Body of pancreas (tissue), 4 donors: ENCODE measurements around the gene ADAMTS16. TPM values are rescaled to one million over a fixed set of nuclear protein-coding genes. Genes with fewer than 3 reads are reported as not detected.

Source experiments
- ATAC-seq: fragments of 150-250 bp; one replicate; pipeline ENCODE4 v1.9.1; 2016
- DNase-seq, 4 donors: peaks; one replicate each; pipeline ENCODE4 v3.0.0-alpha.2; 2019
- H3K27ac ChIP-seq, 4 donors: fragments of 200-600 bp; sonication (generic); 1 replicate in 3 of 4; 2 replicates in 1 of 4; pipeline versions ENCODE4 v1.5.1 to v1.6.1; 2016 to 2019; ENCODE audit warnings: mild to moderate bottlenecking in 1 of 4, mixed read lengths in 1 of 4, moderate library complexity in 1 of 4
- H3K27me3 ChIP-seq, 2 donors: fragments of 200-600 bp; sonication (generic); one replicate each; pipeline ENCODE4 v1.6.0; 2016; ENCODE audit warnings: mild to moderate bottlenecking in 1 of 2
- H3K36me3 ChIP-seq, 2 donors: fragments of 200-600 bp; sonication (generic); replicated peaks in 1 of 2; 2 replicates each; pipeline ENCODE4 v1.5.1; 2016; ENCODE audit warnings: low read depth in 2 of 2; ENCODE audit not compliant: insufficient read depth in 1 of 2
- H3K4me1 ChIP-seq: fragments of 200-600 bp; sonication (generic); one replicate; pipeline ENCODE4 v1.6.0; 2016
- H3K4me3 ChIP-seq, 2 donors: fragments of 200-600 bp; sonication (generic); 1 replicate in 1 of 2; 2 replicates in 1 of 2; pipeline ENCODE4 v1.5.1; 2016 to 2019
- H3K9me3 ChIP-seq, 3 donors: fragments of 200-600 bp; sonication (generic); 1 replicate in 2 of 3; 2 replicates in 1 of 3; pipeline ENCODE4 v1.5.1; 2016
- POLR2A ChIP-seq, 3 donors: fragments of 450-650 bp; IDR thresholded peaks; one replicate each; pipeline ENCODE4 v1.6.1; 2016; ENCODE audit warnings: antibody characterized with exemption in 3 of 3, mild to moderate bottlenecking in 2 of 3
- WGBS, 2 donors: methylation state at CpG; one replicate each; pipeline ENCODE4 v1.1.5; 2017; 5-methylcytosine and 5-hydroxymethylcytosine counted together
- intact Hi-C: fragments of 100-400 bp; cut with DNase I; formaldehyde crosslinking; loops from one replicate; pipeline ENCODE4 v1.15.1; 2023
- total RNA-seq, 2 donors: library from RNA; depleted of rRNA; stranded (reverse); fragments of >200 nt; gene quantifications; one replicate each; pipeline ENCODE4 v1.1.0, GENCODE V29; 2016
- TF ChIP-seq, protein P1 (sequence below), 7 experiments: fragments of 450-650 bp in 4 of 7; fragments of 200-600 bp in 3 of 7; sonication (generic) in 3 of 7; IDR thresholded peaks; one replicate each; pipeline ENCODE4 v1.5.1; 2016 to 2019; ENCODE audit warnings: antibody characterized with exemption in 7 of 7

The ADAMTS16 gene
- total RNA-seq, 2 donors from 2014 or later: 1.8 to 5.6 TPM

DNA sequence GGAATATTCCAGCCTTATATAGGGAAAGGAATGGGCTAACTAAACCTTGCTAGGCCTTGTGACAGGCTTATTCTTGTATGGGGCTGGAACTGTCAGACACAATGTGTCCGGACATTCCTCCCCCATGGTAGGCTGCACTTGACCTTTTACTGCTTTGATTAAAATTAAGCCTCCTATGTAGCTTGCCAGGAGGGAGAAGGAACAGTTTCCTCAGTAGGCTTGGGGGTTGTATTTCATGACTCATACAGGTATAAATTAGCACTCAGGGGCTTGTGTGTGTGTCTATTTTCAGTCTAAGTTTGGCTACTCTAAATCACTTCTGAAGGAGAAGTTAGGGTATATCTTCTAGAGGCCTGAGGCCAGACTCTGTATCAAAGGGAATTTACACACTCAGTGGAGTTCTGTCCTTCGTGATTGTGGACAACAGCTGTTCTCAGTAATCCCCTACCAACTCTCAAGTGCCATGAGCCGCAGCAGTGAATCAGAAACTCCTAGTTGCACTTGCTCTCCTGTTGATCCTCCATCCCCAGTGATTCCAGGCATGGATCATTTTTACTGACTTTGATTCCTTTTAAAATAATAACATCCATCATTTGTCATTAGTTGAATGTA is 16.4 kb downstream of the ADAMTS16 start:
- H3K4me3 ChIP-seq: no peak overlapping the region
- DNase-seq (no peak), ATAC-seq (no peak)
- intact Hi-C loops: no loop called here
- no peak overlapping the region for H3K27ac ChIP-seq
- TF ChIP-seq POLR2A (IDR thresholded peaks at IDR 0.05): no peak
- TF ChIP-seq, protein P1, sequence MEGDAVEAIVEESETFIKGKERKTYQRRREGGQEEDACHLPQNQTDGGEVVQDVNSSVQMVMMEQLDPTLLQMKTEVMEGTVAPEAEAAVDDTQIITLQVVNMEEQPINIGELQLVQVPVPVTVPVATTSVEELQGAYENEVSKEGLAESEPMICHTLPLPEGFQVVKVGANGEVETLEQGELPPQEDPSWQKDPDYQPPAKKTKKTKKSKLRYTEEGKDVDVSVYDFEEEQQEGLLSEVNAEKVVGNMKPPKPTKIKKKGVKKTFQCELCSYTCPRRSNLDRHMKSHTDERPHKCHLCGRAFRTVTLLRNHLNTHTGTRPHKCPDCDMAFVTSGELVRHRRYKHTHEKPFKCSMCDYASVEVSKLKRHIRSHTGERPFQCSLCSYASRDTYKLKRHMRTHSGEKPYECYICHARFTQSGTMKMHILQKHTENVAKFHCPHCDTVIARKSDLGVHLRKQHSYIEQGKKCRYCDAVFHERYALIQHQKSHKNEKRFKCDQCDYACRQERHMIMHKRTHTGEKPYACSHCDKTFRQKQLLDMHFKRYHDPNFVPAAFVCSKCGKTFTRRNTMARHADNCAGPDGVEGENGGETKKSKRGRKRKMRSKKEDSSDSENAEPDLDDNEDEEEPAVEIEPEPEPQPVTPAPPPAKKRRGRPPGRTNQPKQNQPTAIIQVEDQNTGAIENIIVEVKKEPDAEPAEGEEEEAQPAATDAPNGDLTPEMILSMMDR (IDR thresholded peaks at IDR 0.05): no peak
- peaks cover 9% of the 10 kb centered on the region for H3K4me1 ChIP-seq
- no peaks in the 10 kb centered on the region for H3K27me3 ChIP-seq
- WGBS, 2 donors: 64 to 73% methylated on average over 3 of the region's 3 CpGs
- no peaks in the 10 kb centered on the region for H3K36me3 ChIP-seq
- H3K9me3 ChIP-seq: no peaks in the 10 kb centered on the region

DNA sequence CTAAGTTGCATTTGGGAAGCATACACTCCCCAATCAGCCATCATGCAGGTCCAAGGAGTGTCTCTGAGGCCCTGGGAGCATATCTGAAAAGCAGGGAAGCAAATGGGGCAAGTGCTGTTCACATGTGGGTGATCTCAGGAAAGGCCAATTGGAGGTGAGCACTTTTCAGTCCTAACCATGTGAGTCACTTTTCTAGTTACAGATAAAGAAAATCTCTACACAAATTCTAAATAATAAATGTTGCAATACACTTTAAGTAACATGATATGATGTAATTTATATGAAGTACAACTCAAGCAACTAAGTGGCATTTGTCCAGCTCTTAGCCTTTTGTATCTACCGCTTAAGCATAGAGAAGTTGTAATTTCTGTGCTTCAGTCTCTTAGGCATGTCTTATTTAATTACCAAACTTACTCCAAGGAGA is 18.4 kb downstream of the ADAMTS16 start:
- TF ChIP-seq, protein P1 (IDR thresholded peaks at IDR 0.05): no peak
- TF ChIP-seq POLR2A (IDR thresholded peaks at IDR 0.05): no peak
- H3K4me3 ChIP-seq: no peak overlapping the region
- intact Hi-C loops: no loop called here
- H3K9me3 ChIP-seq: no peaks in the 10 kb centered on the region
- H3K4me1 ChIP-seq: peaks cover 9% of the 10 kb centered on the region
- no peak overlapping the region for H3K27ac ChIP-seq
- 86 to 96% methylated on average over 1 of the region's 1 CpG for WGBS, 2 donors
- no peaks in the 10 kb centered on the region for H3K36me3 ChIP-seq
- ATAC-seq: no peak
- DNase-seq: no peak
- no peaks in the 10 kb centered on the region for H3K27me3 ChIP-seq

DNA sequence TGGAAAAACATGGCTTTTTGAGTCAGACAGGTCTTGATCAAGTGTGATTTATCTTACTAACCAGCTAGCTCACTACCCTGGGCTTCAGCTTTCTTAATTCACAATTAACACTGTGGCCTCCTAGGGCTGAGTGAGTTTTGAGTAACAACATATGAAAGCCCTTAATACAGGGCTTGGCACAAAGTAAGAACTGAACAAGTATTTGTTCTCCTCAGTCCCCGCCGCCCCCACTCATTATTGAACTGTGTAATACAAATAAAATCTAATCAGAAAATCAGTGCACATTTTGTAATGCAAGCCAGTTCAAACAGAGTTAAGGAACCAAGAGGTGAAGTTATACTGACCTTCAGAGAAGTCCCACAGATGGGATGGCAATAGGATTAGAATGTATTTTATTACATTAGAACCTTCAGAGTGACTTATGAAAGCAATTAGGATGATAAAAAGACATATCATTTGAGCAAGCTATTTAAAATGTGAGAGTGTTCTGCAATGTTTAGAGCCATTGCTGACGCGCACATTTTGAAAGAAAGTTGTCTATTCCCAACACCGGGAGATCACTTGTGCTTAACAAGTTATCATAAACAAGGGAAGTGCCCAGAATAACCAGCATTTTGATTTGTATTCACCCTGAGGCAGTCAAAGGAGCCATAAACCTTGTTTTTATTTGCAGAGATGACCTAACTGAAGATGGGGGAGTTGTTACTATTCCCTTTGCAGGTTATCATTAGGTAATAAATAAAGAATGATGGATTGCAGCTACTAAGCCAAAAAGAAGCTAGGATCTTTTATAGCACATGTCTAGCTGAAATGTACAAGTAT is 19.4 kb downstream of the ADAMTS16 start:
- ATAC-seq (no peak), DNase-seq (peak in 1 of 4 donors; percentile 26)
- Histone ChIP-seq H3K9me3 (no peaks in the 10 kb centered on the region), H3K27me3 (no peaks in the 10 kb centered on the region), H3K4me1 (peaks cover 9% of the 10 kb centered on the region), H3K27ac (no peak overlapping the region), H3K4me3 (no peak overlapping the region), H3K36me3 (no peaks in the 10 kb centered on the region)
- intact Hi-C loops: no loop called here
- WGBS, 2 donors: 22% methylated on average over 5 of the region's 5 CpGs
- TF ChIP-seq POLR2A (IDR thresholded peaks at IDR 0.05): no peak
- TF ChIP-seq, protein P1 (IDR thresholded peaks at IDR 0.05): no peak

DNA sequence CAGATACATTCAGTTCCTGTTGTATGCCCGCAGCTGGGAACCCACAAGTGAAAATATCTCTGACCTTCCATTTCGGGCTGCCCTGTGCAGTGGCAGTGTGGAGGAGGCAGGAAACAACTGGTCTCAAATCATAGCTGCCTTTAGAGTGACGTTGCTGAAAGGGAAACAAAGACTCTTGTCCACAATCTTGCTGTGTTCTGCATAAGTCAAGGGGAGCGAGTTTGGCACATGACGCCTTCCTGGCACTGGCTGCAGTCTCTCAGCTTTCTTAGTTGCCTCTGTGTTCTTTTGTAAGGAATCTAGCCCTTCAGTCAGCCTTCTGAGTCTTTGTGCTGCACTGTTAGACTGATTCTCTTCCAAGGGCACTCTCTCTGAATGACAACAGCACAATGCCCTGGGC is 24.0 kb downstream of the ADAMTS16 start:
- Histone ChIP-seq H3K9me3 (no peaks in the 10 kb centered on the region), H3K27ac (no peak overlapping the region), H3K4me3 (no peak overlapping the region), H3K36me3 (no peaks in the 10 kb centered on the region), H3K4me1 (peaks cover 7% of the 10 kb centered on the region), H3K27me3 (no peaks in the 10 kb centered on the region)
- no peak for ATAC-seq
- DNase-seq: no peak
- intact Hi-C loops: no loop called here
- TF ChIP-seq POLR2A (IDR thresholded peaks at IDR 0.05): no peak
- TF ChIP-seq, protein P1 (IDR thresholded peaks at IDR 0.05): no peak
- 51 to 74% methylated on average over 5 of the region's 5 CpGs for WGBS, 2 donors
